Loucy (cell line): ENCODE measurements around the gene PAPSS2.

Experiments
- H2AFZ ChIP-seq: fragments of 200-600 bp; sonication (generic); 2 replicates; pipeline ENCODE4 v1.6.0; 2016; ENCODE audit warnings: antibody characterized with exemption, mild to moderate bottlenecking, low read length, moderate library complexity
- H3F3A ChIP-seq: fragments of 200-600 bp; 2 replicates; pipeline ENCODE4 v1.6.0; 2016; ENCODE audit warnings: antibody characterized with exemption, low read depth, mild to moderate bottlenecking
- H3K27me3 ChIP-seq: fragments of 200-600 bp; sonication (generic); 2 replicates; pipeline ENCODE4 v1.6.1; 2014; ENCODE audit warnings: low read length, mild to moderate bottlenecking; ENCODE audit not compliant: insufficient read depth, poor library complexity, severe bottlenecking
- H3K36me3 ChIP-seq: fragments of 200-600 bp; sonication (generic); 2 replicates; pipeline ENCODE4 v1.6.1; 2016; ENCODE audit warnings: low read length; ENCODE audit not compliant: insufficient read depth
- H3K4me1 ChIP-seq: fragments of 200-600 bp; sonication (generic); 2 replicates; pipeline ENCODE4 v1.5.1; 2014; ENCODE audit warnings: low read length, mild to moderate bottlenecking; ENCODE audit not compliant: insufficient read depth, poor library complexity, severe bottlenecking
- H3K4me2 ChIP-seq: fragments of 200-600 bp; sonication (generic); 2 replicates; pipeline ENCODE4 v1.6.0; 2014; ENCODE audit warnings: antibody characterized with exemption, low read length, low read depth, mild to moderate bottlenecking; ENCODE audit not compliant: poor library complexity, severe bottlenecking
- H3K4me3 ChIP-seq: fragments of 200-600 bp; sonication (generic); 2 replicates; pipeline ENCODE4 v1.5.1; 2014; ENCODE audit warnings: low read length, mild to moderate bottlenecking, mixed read lengths; ENCODE audit not compliant: poor library complexity, severe bottlenecking
- H3K79me2 ChIP-seq: fragments of 200-600 bp; sonication (generic); 2 replicates; pipeline ENCODE4 v1.6.1; 2014; ENCODE audit warnings: low read length; ENCODE audit not compliant: insufficient read depth
- H3K9ac ChIP-seq: fragments of 200-600 bp; sonication (generic); 2 replicates; pipeline ENCODE4 v1.6.0; 2014; ENCODE audit warnings: mild to moderate bottlenecking, low read depth, low read length, moderate library complexity; ENCODE audit not compliant: poor library complexity, severe bottlenecking
- H3K9me2 ChIP-seq: fragments of 200-600 bp; sonication (generic); replicated peaks from 2 replicates; pipeline ENCODE4 v1.6.1; 2016; ENCODE audit warnings: low read depth, low read length, mixed read lengths
- H3K9me3 ChIP-seq: fragments of 200-600 bp; sonication (generic); 2 replicates; pipeline ENCODE4 v1.6.1; 2014; ENCODE audit warnings: mild to moderate bottlenecking, antibody characterized with exemption, low read length, low read depth; ENCODE audit not compliant: insufficient read depth
- H4K20me1 ChIP-seq: fragments of 200-600 bp; sonication (generic); 2 replicates; pipeline ENCODE4 v1.6.0; 2014; ENCODE audit warnings: antibody characterized with exemption, low read length, mild to moderate bottlenecking; ENCODE audit not compliant: insufficient read depth, poor library complexity, severe bottlenecking
- EZH2phosphoT487 ChIP-seq: fragments of 200-600 bp; IDR thresholded peaks from 2 replicates; pipeline ENCODE4 v1.6.1; 2018; ENCODE audit warnings: antibody characterized with exemption, mild to moderate bottlenecking, moderate library complexity, borderline replicate concordance
- TF ChIP-seq, protein P1 (sequence below): fragments of 200-600 bp; sonication (generic); conservative IDR thresholded peaks from 2 replicates; pipeline ENCODE4 v1.5.1; 2014; ENCODE audit warnings: mild to moderate bottlenecking, antibody characterized with exemption, low read length

PAPSS2 gene

DNA sequence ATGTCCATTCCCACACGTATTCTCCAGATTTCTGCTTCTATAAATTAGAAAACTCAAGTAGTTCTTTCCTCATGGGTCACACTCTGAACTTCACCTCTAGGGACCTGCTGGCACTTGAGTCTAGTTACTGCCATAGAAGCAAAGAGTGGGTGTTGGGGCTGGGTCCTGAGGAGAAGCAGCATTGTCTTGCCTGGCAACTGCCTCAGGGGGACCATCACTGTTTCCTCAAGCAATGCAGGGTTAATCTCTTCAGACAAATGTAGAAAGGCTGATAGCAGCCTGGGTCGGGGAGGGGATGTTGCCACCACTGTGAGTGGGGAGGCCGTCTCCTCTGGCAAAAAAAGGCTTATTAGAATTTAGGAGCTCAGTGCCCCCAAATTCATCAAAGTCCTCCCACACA lies 20.2 kb upstream of the PAPSS2 start:
- TF ChIP-seq, protein P1, sequence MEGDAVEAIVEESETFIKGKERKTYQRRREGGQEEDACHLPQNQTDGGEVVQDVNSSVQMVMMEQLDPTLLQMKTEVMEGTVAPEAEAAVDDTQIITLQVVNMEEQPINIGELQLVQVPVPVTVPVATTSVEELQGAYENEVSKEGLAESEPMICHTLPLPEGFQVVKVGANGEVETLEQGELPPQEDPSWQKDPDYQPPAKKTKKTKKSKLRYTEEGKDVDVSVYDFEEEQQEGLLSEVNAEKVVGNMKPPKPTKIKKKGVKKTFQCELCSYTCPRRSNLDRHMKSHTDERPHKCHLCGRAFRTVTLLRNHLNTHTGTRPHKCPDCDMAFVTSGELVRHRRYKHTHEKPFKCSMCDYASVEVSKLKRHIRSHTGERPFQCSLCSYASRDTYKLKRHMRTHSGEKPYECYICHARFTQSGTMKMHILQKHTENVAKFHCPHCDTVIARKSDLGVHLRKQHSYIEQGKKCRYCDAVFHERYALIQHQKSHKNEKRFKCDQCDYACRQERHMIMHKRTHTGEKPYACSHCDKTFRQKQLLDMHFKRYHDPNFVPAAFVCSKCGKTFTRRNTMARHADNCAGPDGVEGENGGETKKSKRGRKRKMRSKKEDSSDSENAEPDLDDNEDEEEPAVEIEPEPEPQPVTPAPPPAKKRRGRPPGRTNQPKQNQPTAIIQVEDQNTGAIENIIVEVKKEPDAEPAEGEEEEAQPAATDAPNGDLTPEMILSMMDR: no peak
- TF ChIP-seq EZH2phosphoT487: no peak
- no peaks in the 10 kb centered on the region for H3K27me3 ChIP-seq
- H3F3A ChIP-seq: no peaks in the 10 kb centered on the region
- no peaks in the 10 kb centered on the region for H3K4me1 ChIP-seq
- H3K9ac ChIP-seq: no peak overlapping the region
- no peaks in the 10 kb centered on the region for H4K20me1 ChIP-seq
- H3K36me3 ChIP-seq: no peaks in the 10 kb centered on the region
- H3K4me2 ChIP-seq: no peak overlapping the region
- no peaks in the 10 kb centered on the region for H3K9me2 ChIP-seq
- H2AFZ ChIP-seq: no peak overlapping the region
- H3K79me2 ChIP-seq: no peaks in the 10 kb centered on the region
- no peaks in the 10 kb centered on the region for H3K9me3 ChIP-seq
- H3K4me3 ChIP-seq: no peak overlapping the region

DNA sequence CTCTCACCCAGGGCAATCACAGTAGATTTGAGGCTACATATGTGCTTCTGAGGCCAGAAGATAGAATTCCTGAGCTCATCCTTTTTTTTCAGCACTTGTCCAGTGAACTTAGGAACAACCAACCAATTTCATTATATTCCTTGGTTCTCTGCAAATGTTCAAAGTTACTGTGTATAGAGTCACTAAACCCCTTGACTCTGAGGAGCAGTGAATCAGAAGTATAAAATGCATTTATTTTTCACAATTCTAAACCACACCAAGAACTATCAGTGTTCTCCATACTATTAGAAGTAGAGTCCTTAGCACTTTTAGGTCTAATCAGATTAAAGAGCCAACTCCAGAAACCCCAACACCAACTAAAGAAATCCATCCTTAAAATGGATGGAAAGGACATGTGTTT lies 19.6 kb upstream of the PAPSS2 start:
- no peak overlapping the region for H3K9ac ChIP-seq
- no peaks in the 10 kb centered on the region for H3K79me2 ChIP-seq
- no peaks in the 10 kb centered on the region for H3K27me3 ChIP-seq
- no peak overlapping the region for H3K4me2 ChIP-seq
- H3F3A ChIP-seq: no peaks in the 10 kb centered on the region
- no peaks in the 10 kb centered on the region for H4K20me1 ChIP-seq
- H3K36me3 ChIP-seq: no peaks in the 10 kb centered on the region
- no peak for TF ChIP-seq EZH2phosphoT487
- TF ChIP-seq, protein P1: no peak
- H3K9me2 ChIP-seq: no peaks in the 10 kb centered on the region
- no peak overlapping the region for H3K4me3 ChIP-seq
- no peaks in the 10 kb centered on the region for H3K9me3 ChIP-seq
- no peak overlapping the region for H2AFZ ChIP-seq
- no peaks in the 10 kb centered on the region for H3K4me1 ChIP-seq

DNA sequence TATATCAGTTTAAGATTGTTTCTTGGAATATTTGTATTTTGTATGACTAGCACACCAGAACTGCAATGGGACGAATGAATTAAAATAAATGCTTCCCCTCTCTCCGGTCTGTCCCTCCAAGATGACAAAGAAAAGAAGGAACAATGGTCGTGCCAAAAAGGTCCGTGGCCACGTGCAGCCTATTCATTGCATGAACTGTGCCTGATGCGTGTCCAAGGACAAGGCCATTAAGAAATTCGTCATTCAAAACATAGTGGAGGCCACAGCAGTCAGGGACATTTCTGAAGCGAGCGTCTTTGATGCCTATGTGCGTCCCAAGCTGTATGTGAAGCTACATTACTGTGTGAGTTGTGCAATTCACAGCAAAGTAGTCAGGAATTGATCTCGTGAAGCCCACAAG lies 17.2 kb upstream of the PAPSS2 start:
- Histone ChIP-seq H3K4me1 (no peaks in the 10 kb centered on the region), H3K9ac (no peak overlapping the region), H3K4me3 (no peak overlapping the region), H3F3A (no peaks in the 10 kb centered on the region), H2AFZ (no peak overlapping the region), H3K79me2 (no peaks in the 10 kb centered on the region), H4K20me1 (no peaks in the 10 kb centered on the region), H3K36me3 (no peaks in the 10 kb centered on the region), H3K27me3 (no peaks in the 10 kb centered on the region), H3K9me3 (no peaks in the 10 kb centered on the region), H3K9me2 (no peaks in the 10 kb centered on the region), H3K4me2 (no peak overlapping the region)
- no peak for TF ChIP-seq EZH2phosphoT487
- TF ChIP-seq, protein P1: no peak
